ENCODE results near the gene SMC5.

SMC5 gene

GRCh38 chr9:70347046-70347445 lies 88.3 kb downstream of the SMC5 start:
- ATAC-seq (ENCODE audit: low read depth): no peak

GRCh38 chr9:70352356-70352755 lies 93.6 kb downstream of the SMC5 start:
- Histone ChIP-seq H3K27me3 (ENCODE audit: insufficient read depth, poor library complexity, severe bottlenecking) (no peaks in the 10 kb centered on the region), H3K27ac (ENCODE audit: poor library complexity, severe bottlenecking) (no peak overlapping the region), H3K4me3 (ENCODE audit: severe bottlenecking) (no peak overlapping the region), H3K9me3 (ENCODE audit: severe bottlenecking) (no peaks in the 10 kb centered on the region), H3K4me1 (ENCODE audit: insufficient read depth, poor library complexity, severe bottlenecking) (no peaks in the 10 kb centered on the region), H3K36me3 (ENCODE audit: low read depth) (peaks cover 76% of the 10 kb centered on the region)
- ATAC-seq (ENCODE audit: low read depth): no peak
- DNase-seq (ENCODE audit: low spot score): no peak
- no peak for TF ChIP-seq CTCF (IDR thresholded peaks at IDR 0.05; ENCODE audit: poor library complexity, severe bottlenecking)

More at GRCh38 chr9:70347046-70347445, 88.3 kb downstream of the SMC5 start:
- no peak overlapping the region for H3K4me3 ChIP-seq (ENCODE audit: severe bottlenecking)
- peaks cover 80% of the 10 kb centered on the region for H3K36me3 ChIP-seq (ENCODE audit: low read depth)
- TF ChIP-seq CTCF (IDR thresholded peaks at IDR 0.05; ENCODE audit: poor library complexity, severe bottlenecking): no peak
- no peaks in the 10 kb centered on the region for H3K9me3 ChIP-seq (ENCODE audit: severe bottlenecking)
- H3K27me3 ChIP-seq (ENCODE audit: insufficient read depth, poor library complexity, severe bottlenecking): no peaks in the 10 kb centered on the region
- H3K27ac ChIP-seq (ENCODE audit: poor library complexity, severe bottlenecking): no peak overlapping the region
- no peaks in the 10 kb centered on the region for H3K4me1 ChIP-seq (ENCODE audit: insufficient read depth, poor library complexity, severe bottlenecking)
- DNase-seq (ENCODE audit: low spot score): no peak

GRCh38 chr9:70352802-70353201 lies 94.0 kb downstream of the SMC5 start:
- no peaks in the 10 kb centered on the region for H3K4me1 ChIP-seq (ENCODE audit: insufficient read depth, poor library complexity, severe bottlenecking)
- H3K27ac ChIP-seq (ENCODE audit: poor library complexity, severe bottlenecking): no peak overlapping the region
- peaks cover 72% of the 10 kb centered on the region for H3K36me3 ChIP-seq (ENCODE audit: low read depth)
- H3K4me3 ChIP-seq (ENCODE audit: severe bottlenecking): no peak overlapping the region
- TF ChIP-seq CTCF (IDR thresholded peaks at IDR 0.05; ENCODE audit: poor library complexity, severe bottlenecking): peak; percentile 49
- H3K27me3 ChIP-seq (ENCODE audit: insufficient read depth, poor library complexity, severe bottlenecking): no peaks in the 10 kb centered on the region
- ATAC-seq (ENCODE audit: low read depth) (no peak), DNase-seq (ENCODE audit: low spot score) (no peak)
- no peaks in the 10 kb centered on the region for H3K9me3 ChIP-seq (ENCODE audit: severe bottlenecking)

- DNase-seq (ENCODE audit: low spot score) (no peak), ATAC-seq (ENCODE audit: low read depth) (no peak)
- no peak for TF ChIP-seq CTCF (IDR thresholded peaks at IDR 0.05; ENCODE audit: poor library complexity, severe bottlenecking)
- peaks cover 42% of the 10 kb centered on the region for H3K36me3 ChIP-seq (ENCODE audit: low read depth)
- no peak overlapping the region for H3K27ac ChIP-seq (ENCODE audit: poor library complexity, severe bottlenecking)
- no peaks in the 10 kb centered on the region for H3K9me3 ChIP-seq (ENCODE audit: severe bottlenecking)
- H3K27me3 ChIP-seq (ENCODE audit: insufficient read depth, poor library complexity, severe bottlenecking): no peaks in the 10 kb centered on the region
- H3K4me3 ChIP-seq (ENCODE audit: severe bottlenecking): no peak overlapping the region
- H3K4me1 ChIP-seq (ENCODE audit: insufficient read depth, poor library complexity, severe bottlenecking): no peaks in the 10 kb centered on the region
Measured at GRCh38 chr9:70355801-70356200, 97.0 kb downstream of the SMC5 start.

GRCh38 chr9:70362952-70363351 lies 104.2 kb downstream of the SMC5 start:
- H3K4me3 ChIP-seq (ENCODE audit: severe bottlenecking): no peak overlapping the region
- ATAC-seq (ENCODE audit: low read depth) (peak; percentile 96), DNase-seq (ENCODE audit: low spot score) (peak; percentile 65)
- no peaks in the 10 kb centered on the region for H3K9me3 ChIP-seq (ENCODE audit: severe bottlenecking)
- H3K27me3 ChIP-seq (ENCODE audit: insufficient read depth, poor library complexity, severe bottlenecking): no peaks in the 10 kb centered on the region
- H3K27ac ChIP-seq (ENCODE audit: poor library complexity, severe bottlenecking): no peak overlapping the region
- no peaks in the 10 kb centered on the region for H3K36me3 ChIP-seq (ENCODE audit: low read depth)
- H3K4me1 ChIP-seq (ENCODE audit: insufficient read depth, poor library complexity, severe bottlenecking): no peaks in the 10 kb centered on the region
- no peak for TF ChIP-seq CTCF (IDR thresholded peaks at IDR 0.05; ENCODE audit: poor library complexity, severe bottlenecking)
